Karpas-422 (cell line): Measurements from ENCODE around the gene NPTXR. TPM values are rescaled to one million over a fixed set of nuclear protein-coding genes. Genes with fewer than 3 reads are reported as not detected.

Source experiments
- DNase-seq: peaks from one replicate; pipeline ENCODE4 v3.0.0-alpha.2; 2015
- H2AFZ ChIP-seq: fragments of 200-600 bp; sonication (generic); 2 replicates; pipeline ENCODE4 v1.6.1; 2014; ENCODE audit warnings: antibody characterized with exemption, low read length, mixed read lengths
- H3K27ac ChIP-seq: fragments of 200-600 bp; sonication (generic); 2 replicates; pipeline ENCODE4 v1.5.1; 2014; ENCODE audit warnings: mild to moderate bottlenecking, low read length, moderate library complexity
- H3K27me3 ChIP-seq: fragments of 200-600 bp; sonication (generic); 2 replicates; pipeline ENCODE4 v1.6.1; 2014; ENCODE audit warnings: low read length, mixed read lengths
- H3K36me3 ChIP-seq: fragments of 200-600 bp; sonication (generic); 2 replicates; pipeline ENCODE4 v1.6.1; 2014; ENCODE audit warnings: low read length, mixed read lengths; ENCODE audit not compliant: insufficient read depth
- H3K4me1 ChIP-seq: fragments of 200-600 bp; sonication (generic); 2 replicates; pipeline ENCODE4 v1.6.1; 2014; ENCODE audit warnings: mild to moderate bottlenecking, low read length, mixed read lengths
- H3K4me2 ChIP-seq: fragments of 200-600 bp; sonication (generic); 2 replicates; pipeline ENCODE4 v1.6.1; 2014; ENCODE audit warnings: low read length, low read depth, mild to moderate bottlenecking; ENCODE audit not compliant: poor library complexity, severe bottlenecking
- H3K4me3 ChIP-seq: fragments of 200-600 bp; sonication (generic); 2 replicates; pipeline ENCODE4 v1.5.1; 2014; ENCODE audit warnings: mild to moderate bottlenecking, antibody characterized with exemption, low read length, mixed read lengths
- H3K79me2 ChIP-seq: fragments of 200-600 bp; sonication (generic); 2 replicates; pipeline ENCODE4 v1.6.1; 2014; ENCODE audit warnings: mild to moderate bottlenecking, low read length, mixed read lengths
- H3K9ac ChIP-seq: fragments of 200-600 bp; sonication (generic); 2 replicates; pipeline ENCODE4 v1.6.0; 2014; ENCODE audit warnings: low read length
- H3K9me2 ChIP-seq: fragments of 200-600 bp; sonication (generic), shearing (Covaris generic); replicated peaks from 2 replicates; pipeline ENCODE4 v1.6.0; 2014; ENCODE audit warnings: mild to moderate bottlenecking, low read length, moderate library complexity; ENCODE audit not compliant: insufficient read depth
- H3K9me3 ChIP-seq: fragments of 300-700, 200-600 bp; sonication (generic); 2 replicates; pipeline ENCODE4 v1.6.1; 2014; ENCODE audit warnings: low read length, mixed read lengths
- H4K20me1 ChIP-seq: fragments of 200-600 bp; sonication (generic); 2 replicates; pipeline ENCODE4 v1.6.1; 2014; ENCODE audit warnings: mild to moderate bottlenecking, antibody characterized with exemption, low read length, low read depth; ENCODE audit not compliant: insufficient read depth
- total RNA-seq: library from RNA; depleted of rRNA; stranded (reverse); fragments of >200 nt; shearing (Covaris generic); gene quantifications from 2 replicates; pipeline ENCODE4 v1.2.3, GENCODE V29; 2014; ENCODE audit warnings: low replicate concordance

The NPTXR gene
- total RNA-seq, 1 experiment from 2014 or later = not detected

GRCh38 chr22:38866024-38866398 lies 22.2 kb upstream of the NPTXR start:
- no peak overlapping the region for H2AFZ ChIP-seq
- H3K9ac ChIP-seq = no peak overlapping the region
- no peak overlapping the region for H3K4me3 ChIP-seq
- no peak overlapping the region for H3K4me2 ChIP-seq
- DNase-seq = no peak
- H3K27me3 ChIP-seq = no peaks in the 10 kb centered on the region
- peaks cover 26% of the 10 kb centered on the region for H3K36me3 ChIP-seq
- H3K79me2 ChIP-seq = peaks cover 15% of the 10 kb centered on the region
- H3K27ac ChIP-seq = no peak overlapping the region
- no peaks in the 10 kb centered on the region for H3K9me3 ChIP-seq
- no peaks in the 10 kb centered on the region for H3K9me2 ChIP-seq
- H4K20me1 ChIP-seq = peaks cover 59% of the 10 kb centered on the region
- H3K4me1 ChIP-seq = peaks cover 37% of the 10 kb centered on the region

GRCh38 chr22:38865201-38866023 lies 21.6 kb upstream of the NPTXR start:
- Histone ChIP-seq H3K4me2 (no peak overlapping the region), H3K27ac (no peak overlapping the region), H3K9me3 (no peaks in the 10 kb centered on the region), H3K79me2 (peaks cover 9% of the 10 kb centered on the region), H3K27me3 (no peaks in the 10 kb centered on the region), H4K20me1 (peaks cover 62% of the 10 kb centered on the region), H3K4me1 (peaks cover 31% of the 10 kb centered on the region), H2AFZ (no peak overlapping the region), H3K9ac (no peak overlapping the region), H3K4me3 (no peak overlapping the region), H3K36me3 (peaks cover 26% of the 10 kb centered on the region), H3K9me2 (no peaks in the 10 kb centered on the region)
- DNase-seq = no peak

GRCh38 chr22:38864361-38865191 lies 20.7 kb upstream of the NPTXR start:
- peaks cover 56% of the 10 kb centered on the region for H4K20me1 ChIP-seq
- peaks cover 1% of the 10 kb centered on the region for H3K79me2 ChIP-seq
- H3K9ac ChIP-seq = no peak overlapping the region
- peaks cover 23% of the 10 kb centered on the region for H3K4me1 ChIP-seq
- H3K36me3 ChIP-seq = peaks cover 21% of the 10 kb centered on the region
- no peak overlapping the region for H3K4me3 ChIP-seq
- no peak overlapping the region for H3K4me2 ChIP-seq
- no peaks in the 10 kb centered on the region for H3K9me3 ChIP-seq
- H3K27me3 ChIP-seq = no peaks in the 10 kb centered on the region
- no peaks in the 10 kb centered on the region for H3K9me2 ChIP-seq
- no peak overlapping the region for H2AFZ ChIP-seq
- H3K27ac ChIP-seq = no peak overlapping the region
- DNase-seq = no peak

- Histone ChIP-seq H3K9ac (no peak overlapping the region), H3K27ac (no peak overlapping the region), H3K4me2 (no peak overlapping the region), H2AFZ (no peak overlapping the region), H3K4me3 (no peak overlapping the region), H3K4me1 (peaks cover 14% of the 10 kb centered on the region), H3K9me3 (no peaks in the 10 kb centered on the region), H3K27me3 (no peaks in the 10 kb centered on the region), H3K9me2 (no peaks in the 10 kb centered on the region), H4K20me1 (peaks cover 54% of the 10 kb centered on the region), H3K79me2 (no peaks in the 10 kb centered on the region), H3K36me3 (peaks cover 14% of the 10 kb centered on the region)
- DNase-seq = no peak
Observed at GRCh38 chr22:38863531-38864131, 19.8 kb upstream of the NPTXR start.

GRCh38 chr22:38862375-38863329 lies 18.8 kb upstream of the NPTXR start:
- no peak overlapping the region for H3K4me2 ChIP-seq
- H3K9ac ChIP-seq = no peak overlapping the region
- peaks cover 44% of the 10 kb centered on the region for H4K20me1 ChIP-seq
- no peak overlapping the region for H3K27ac ChIP-seq
- H3K4me3 ChIP-seq = no peak overlapping the region
- no peaks in the 10 kb centered on the region for H3K9me3 ChIP-seq
- H3K9me2 ChIP-seq = no peaks in the 10 kb centered on the region
- no peaks in the 10 kb centered on the region for H3K27me3 ChIP-seq
- peaks cover 4% of the 10 kb centered on the region; the same call in 1 of the 2 replicates for H3K36me3 ChIP-seq
- no peak overlapping the region for H2AFZ ChIP-seq
- no peaks in the 10 kb centered on the region for H3K79me2 ChIP-seq
- DNase-seq = peak; percentile 61
- H3K4me1 ChIP-seq = peaks cover 11% of the 10 kb centered on the region

GRCh38 chr22:38861927-38862326 lies 18.1 kb upstream of the NPTXR start:
- Histone ChIP-seq H3K9me3 (no peaks in the 10 kb centered on the region), H3K4me2 (no peak overlapping the region), H3K4me1 (peaks cover 11% of the 10 kb centered on the region), H4K20me1 (peaks cover 39% of the 10 kb centered on the region), H3K27me3 (no peaks in the 10 kb centered on the region), H3K36me3 (no peaks in the 10 kb centered on the region), H3K9ac (no peak overlapping the region), H3K4me3 (no peak overlapping the region), H3K9me2 (no peaks in the 10 kb centered on the region), H3K27ac (no peak overlapping the region), H3K79me2 (no peaks in the 10 kb centered on the region), H2AFZ (no peak overlapping the region)
- peak; percentile 61 for DNase-seq

- Histone ChIP-seq H4K20me1 (peaks cover 38% of the 10 kb centered on the region), H3K36me3 (no peaks in the 10 kb centered on the region), H3K4me1 (peaks cover 11% of the 10 kb centered on the region), H3K4me2 (no peak overlapping the region), H3K79me2 (no peaks in the 10 kb centered on the region), H3K9me3 (no peaks in the 10 kb centered on the region), H2AFZ (no peak overlapping the region), H3K27ac (no peak overlapping the region), H3K9ac (no peak overlapping the region), H3K4me3 (no peak overlapping the region), H3K27me3 (no peaks in the 10 kb centered on the region), H3K9me2 (no peaks in the 10 kb centered on the region)
- DNase-seq = peak; percentile 65
Observed at GRCh38 chr22:38861170-38861876, 17.5 kb upstream of the NPTXR start.
